B cell (primary cell): ENCODE results near the gene GALNT17. TPM values are rescaled to one million over a fixed set of nuclear protein-coding genes. Genes with fewer than 3 reads are reported as not detected.

Experiments used
- ATAC-seq: fragments of 200-7000 bp; cut with Tn5 transposase; one replicate; pipeline ENCODE4 v1.10.0; 2021; ENCODE audit warnings: low read depth, mild to moderate bottlenecking, moderate number of reproducible peaks, moderate library complexity
- CTCF ChIA-PET: fragments of 350-600 bp; sonication (Branson Sonifier 250); formaldehyde crosslinking; loops from one replicate; lab custom pipeline; 2021; ENCODE audit warnings: antibody characterized with exemption, inconsistent platforms; lab: Charles Lee
- POLR2A ChIA-PET: fragments of 350-600 bp; sonication (Branson Sonifier 250); formaldehyde crosslinking; loops from one replicate; lab custom pipeline; 2021; ENCODE audit warnings: antibody characterized with exemption; lab: Charles Lee
- DNase-seq: peaks from one replicate; pipeline ENCODE4 v3.0.0; 2013
- H2AFZ ChIP-seq: 2 replicates; pipeline ENCODE4 v1.6.1; 2012; ENCODE audit warnings: mild to moderate bottlenecking, low read depth, low read length; ENCODE audit not compliant: insufficient read depth, poor library complexity, severe bottlenecking
- H3K27ac ChIP-seq, 2 donors: 1 replicate in 1 of 2; 2 replicates in 1 of 2; pipeline ENCODE4 v1.5.1; 2012 to 2013; ENCODE audit warnings: low read length in 2 of 2, mild to moderate bottlenecking in 2 of 2, moderate library complexity in 1 of 2
- H3K27me3 ChIP-seq, 4 experiments: fragments of 200-600 bp in 1 of 4; sonication (generic) in 1 of 4; replicated peaks in 1 of 4; 1 replicate in 2 of 4; 2 replicates in 2 of 4; pipeline versions ENCODE4 v1.6.1 to v1.7.0; 2013 to 2016; ENCODE audit warnings: low read length in 3 of 4, mild to moderate bottlenecking in 2 of 4, mixed read lengths in 1 of 4, moderate library complexity in 1 of 4; ENCODE audit not compliant: insufficient read depth in 4 of 4, control insufficient read depth in 3 of 4; ENCODE audit errors: control extremely low read depth in 1 of 4
- H3K36me3 ChIP-seq, 2 experiments: replicated peaks in 1 of 2; 1 replicate in 1 of 2; 2 replicates in 1 of 2; pipeline versions ENCODE4 v1.6.1 to v1.7.1; 2013; ENCODE audit warnings: low read length in 1 of 2; ENCODE audit not compliant: insufficient read depth in 2 of 2, control insufficient read depth in 1 of 2; ENCODE audit errors: control extremely low read depth in 1 of 2, extremely low read depth in 1 of 2
- H3K4me1 ChIP-seq, 2 donors: fragments of 200-600 bp in 1 of 2; sonication (generic) in 1 of 2; 1 replicate in 1 of 2; 2 replicates in 1 of 2; pipeline versions ENCODE4 v1.5.1 to v1.6.1; 2013 to 2017; ENCODE audit warnings: low read length in 2 of 2; ENCODE audit not compliant: control insufficient read depth in 2 of 2, insufficient read depth in 2 of 2
- H3K4me2 ChIP-seq: replicated peaks from 2 replicates; pipeline ENCODE3; 2012; ENCODE audit warnings: mild to moderate bottlenecking, low read depth, low read length; ENCODE audit not compliant: poor library complexity, severe bottlenecking
- H3K4me3 ChIP-seq, 5 experiments: fragments of 200-600 bp in 1 of 5; sonication (generic) in 1 of 5; 1 replicate in 3 of 5; 2 replicates in 2 of 5; pipeline versions ENCODE4 v1.5.1 to v1.7.0; 2011 to 2016; ENCODE audit warnings: low read length in 4 of 5, mild to moderate bottlenecking in 4 of 5, low read depth in 2 of 5, control low read depth in 1 of 5, moderate library complexity in 1 of 5; ENCODE audit not compliant: insufficient read depth in 1 of 5; ENCODE audit errors: control extremely low read depth in 1 of 5, extremely low read depth in 1 of 5
- H3K79me2 ChIP-seq: fragments of 200-600 bp; sonication (generic); one replicate; pipeline ENCODE4 v1.6.0; 2016; ENCODE audit warnings: low read length; ENCODE audit not compliant: control insufficient read depth, insufficient read depth
- H3K9ac ChIP-seq: fragments of 200-600 bp; sonication (generic); 2 replicates; pipeline ENCODE4 v1.6.1; 2017; ENCODE audit warnings: mild to moderate bottlenecking, low read length, moderate library complexity
- H3K9me3 ChIP-seq, 3 donors: one replicate each; pipeline versions ENCODE4 v1.6.1 to v1.7.1; 2013; ENCODE audit warnings: low read length in 2 of 3; ENCODE audit not compliant: control insufficient read depth in 2 of 3, insufficient read depth in 1 of 3; ENCODE audit errors: control extremely low read depth in 1 of 3
- H4K20me1 ChIP-seq: 2 replicates; pipeline ENCODE4 v1.6.0; 2012; ENCODE audit warnings: mild to moderate bottlenecking, low read length; ENCODE audit not compliant: insufficient read depth, control insufficient read depth, poor library complexity, severe bottlenecking
- H3K27ac Mint-ChIP-seq: one replicate; pipeline ENCODE4 v1.8.0; 2021; ENCODE audit warnings: mixed read lengths
- H3K27me3 Mint-ChIP-seq: one replicate; pipeline ENCODE4 v1.8.0; 2021; ENCODE audit warnings: mixed read lengths
- H3K4me1 Mint-ChIP-seq: one replicate; pipeline ENCODE4 v1.8.0; 2021; ENCODE audit warnings: mixed read lengths
- H3K4me3 Mint-ChIP-seq: one replicate; pipeline ENCODE4 v1.8.0; 2021; ENCODE audit warnings: mixed read lengths
- H3K9me3 Mint-ChIP-seq: one replicate; pipeline ENCODE4 v1.8.0; 2022; ENCODE audit warnings: mixed read lengths; ENCODE audit not compliant: insufficient read depth
- EZH2 ChIP-seq: IDR thresholded peaks from 2 replicates; pipeline ENCODE4 v1.6.1; 2012; ENCODE audit warnings: borderline replicate concordance, low read depth, mild to moderate bottlenecking, moderate library complexity, low read length; ENCODE audit not compliant: insufficient read depth, poor library complexity, severe bottlenecking
- WGBS: methylation state at CpG from one replicate; pipeline ENCODE4 v1.1.5; 2013; ENCODE audit warnings: missing lambda C conversion rate; ENCODE audit not compliant: insufficient coverage; 5-methylcytosine and 5-hydroxymethylcytosine counted together
- intact Hi-C: fragments of 100-400 bp; cut with micrococcal nuclease; formaldehyde crosslinking; loops from one replicate; pipeline ENCODE4 v1.10.0; 2022
- polyA plus RNA-seq: library from polyadenylated mRNA; depleted of rRNA; stranded (reverse); fragments of >200 nt; gene quantifications from 2 replicates; pipeline ENCODE4 v1.2.3, GENCODE V29; 2012
- total RNA-seq, 2 donors: library from RNA; stranded (reverse); fragments of 120-200 nt in 1 of 2; gene quantifications; 1 replicate in 1 of 2; 2 replicates in 1 of 2; pipeline versions ENCODE4 v1.2.3 to v1.2.4, GENCODE V29; 2013 to 2022
- TF ChIP-seq, protein P1 (sequence below): fragments of 200-600 bp; IDR thresholded peaks from one replicate; pipeline ENCODE4 v1.8.0; 2022; ENCODE audit warnings: antibody characterized with exemption, mild to moderate bottlenecking

The GALNT17 gene
- total and polyA plus RNA-seq, 2 donors (not counting 1 experiment from before 2014, with no cell fraction given), result not detected

DNA sequence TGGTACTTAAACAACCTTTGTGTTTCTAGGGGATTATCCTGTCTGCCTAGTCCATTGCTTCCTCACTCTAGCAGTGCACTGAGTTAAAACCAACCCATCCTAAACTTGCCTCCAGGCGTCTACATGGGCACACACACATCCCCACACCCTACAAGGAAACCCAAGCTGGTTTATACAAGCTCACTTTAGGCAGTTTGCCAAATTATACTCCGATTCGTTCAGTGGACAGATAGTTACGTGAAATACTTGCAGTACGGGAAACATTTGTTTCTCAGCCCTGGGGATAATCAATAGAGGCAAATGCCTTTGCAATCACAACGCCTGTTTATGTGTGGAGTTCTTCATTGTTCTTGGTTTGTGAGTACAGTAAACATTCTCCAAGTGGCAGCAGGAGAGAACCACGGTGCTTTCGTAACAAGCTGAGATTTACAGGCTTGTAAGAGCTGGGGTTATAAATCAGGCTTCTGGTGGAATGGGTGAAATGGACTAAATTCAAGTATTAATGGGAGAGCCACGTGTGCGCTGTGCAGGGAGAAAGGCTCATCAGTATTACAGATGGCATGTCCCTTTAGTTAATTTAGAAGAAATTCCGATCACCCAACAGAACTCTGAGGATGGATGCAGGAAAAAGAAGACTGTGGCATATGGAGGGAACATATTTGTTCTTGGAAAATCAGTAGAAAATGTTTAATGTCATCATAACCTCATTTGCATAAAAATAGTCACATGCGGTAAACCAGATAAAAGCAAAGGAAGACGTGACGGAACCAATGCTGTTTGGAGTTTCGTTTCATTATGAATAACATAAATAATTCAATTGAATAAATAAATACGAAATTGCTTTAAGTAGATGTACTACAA, 217.1 kb downstream of the GALNT17 start:
- Mint-ChIP-seq H3K4me3 (no peak overlapping the region), H3K9me3 (peaks cover 10% of the 10 kb centered on the region), H3K4me1 (no peaks in the 10 kb centered on the region), H3K27ac (no peak overlapping the region), H3K27me3 (no peaks in the 10 kb centered on the region)
- POLR2A ChIA-PET, result no interaction called here
- no peak overlapping the region for H3K9ac ChIP-seq
- H3K9me3 ChIP-seq, result peaks cover 0 to 3% (median 0%) of the 10 kb centered on the region in 3 donors
- TF ChIP-seq EZH2, result no peak
- TF ChIP-seq, protein P1, sequence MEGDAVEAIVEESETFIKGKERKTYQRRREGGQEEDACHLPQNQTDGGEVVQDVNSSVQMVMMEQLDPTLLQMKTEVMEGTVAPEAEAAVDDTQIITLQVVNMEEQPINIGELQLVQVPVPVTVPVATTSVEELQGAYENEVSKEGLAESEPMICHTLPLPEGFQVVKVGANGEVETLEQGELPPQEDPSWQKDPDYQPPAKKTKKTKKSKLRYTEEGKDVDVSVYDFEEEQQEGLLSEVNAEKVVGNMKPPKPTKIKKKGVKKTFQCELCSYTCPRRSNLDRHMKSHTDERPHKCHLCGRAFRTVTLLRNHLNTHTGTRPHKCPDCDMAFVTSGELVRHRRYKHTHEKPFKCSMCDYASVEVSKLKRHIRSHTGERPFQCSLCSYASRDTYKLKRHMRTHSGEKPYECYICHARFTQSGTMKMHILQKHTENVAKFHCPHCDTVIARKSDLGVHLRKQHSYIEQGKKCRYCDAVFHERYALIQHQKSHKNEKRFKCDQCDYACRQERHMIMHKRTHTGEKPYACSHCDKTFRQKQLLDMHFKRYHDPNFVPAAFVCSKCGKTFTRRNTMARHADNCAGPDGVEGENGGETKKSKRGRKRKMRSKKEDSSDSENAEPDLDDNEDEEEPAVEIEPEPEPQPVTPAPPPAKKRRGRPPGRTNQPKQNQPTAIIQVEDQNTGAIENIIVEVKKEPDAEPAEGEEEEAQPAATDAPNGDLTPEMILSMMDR, result no peak
- CTCF ChIA-PET, result interaction anchor here (0.7 kb wide), 1 partner anchor 83 kb away, joined by 3 read pairs; no protein-coding TSS in a partner anchor
- no peaks in the 10 kb centered on the region for H4K20me1 ChIP-seq
- DNase-seq (no peak), ATAC-seq (no peak)
- no peak overlapping the region for H3K4me2 ChIP-seq
- H3K79me2 ChIP-seq, result no peaks in the 10 kb centered on the region
- H3K4me3 ChIP-seq, result no peak overlapping the region
- no peak overlapping the region for H2AFZ ChIP-seq
- H3K27me3 ChIP-seq, result no peaks in the 10 kb centered on the region
- 75% methylated on average over 10 of the region's 16 CpGs for WGBS
- H3K27ac ChIP-seq, result no peak overlapping the region
- no peaks in the 10 kb centered on the region for H3K36me3 ChIP-seq
- no peaks in the 10 kb centered on the region for H3K4me1 ChIP-seq
- intact Hi-C loops, result no loop called here
